Panc1 (cell line): ENCODE results near the gene CINP. TPM values are rescaled to one million over a fixed set of nuclear protein-coding genes. Genes with fewer than 3 reads are reported as not detected.
"Not testable (repeated sequence)": the region's sequence is repeated elsewhere in the genome, so short reads cannot be mapped to it uniquely, and the experiment has no call there.

Experiments used
- ATAC-seq: fragments of 200-7000 bp; cut with Tn5 transposase; 2 replicates; pipeline ENCODE4 v1.9.1; 2020; ENCODE audit warnings: mild to moderate bottlenecking, moderate library complexity
- BruUV-seq: library from RNA; stranded (reverse); fragments of 400-500 nt; replicated peaks from 2 replicates; lab custom pipeline; 2021; lab: Mats Ljungman, UMichigan
- CTCF ChIA-PET: fragments of 300-600 bp; sonication (Branson Sonifier 250); formaldehyde crosslinking; loops from one replicate; lab custom pipeline; 2022; ENCODE audit warnings: antibody characterized with exemption; lab: Charles Lee
- POLR2A ChIA-PET: fragments of 300-600 bp; sonication (Branson Sonifier 250); formaldehyde crosslinking; loops from one replicate; lab custom pipeline; 2022; ENCODE audit warnings: antibody characterized with exemption; lab: Charles Lee
- DNase-seq: peaks from one replicate; pipeline ENCODE4 v3.0.0-alpha.2; 2010; ENCODE audit warnings: low read depth, low spot score
- H3K27ac ChIP-seq: 2 replicates; pipeline ENCODE4 v1.5.1; 2011; ENCODE audit warnings: mild to moderate bottlenecking, low read length, inconsistent platforms
- H3K27me3 ChIP-seq: fragments of 200-500 bp; sonication (Bioruptor generic); 2 replicates; pipeline ENCODE4 v1.6.0; 2014; ENCODE audit warnings: low read length, inconsistent platforms; ENCODE audit not compliant: control insufficient read depth, insufficient read depth
- H3K36me3 ChIP-seq: fragments of 200-500 bp; sonication (Bioruptor generic); 2 replicates; pipeline ENCODE4 v1.5.1; 2014; ENCODE audit warnings: inconsistent platforms, mild to moderate bottlenecking, low read length, moderate library complexity; ENCODE audit not compliant: control insufficient read depth, insufficient read depth
- H3K4me1 ChIP-seq: 2 replicates; pipeline ENCODE4 v1.5.1; 2011; ENCODE audit warnings: inconsistent platforms, mild to moderate bottlenecking, low read length, moderate library complexity; ENCODE audit not compliant: control insufficient read depth, insufficient read depth
- H3K4me3 ChIP-seq, 2 experiments: 2 replicates each; pipeline ENCODE4 v1.5.1; 2011 to 2012; ENCODE audit warnings: low read depth in 2 of 2, low read length in 2 of 2, mild to moderate bottlenecking in 2 of 2, inconsistent platforms in 1 of 2, moderate library complexity in 1 of 2
- H3K9me3 ChIP-seq: fragments of 200-500 bp; sonication (Bioruptor generic); 2 replicates; pipeline ENCODE4 v1.5.1; 2014; ENCODE audit warnings: low read depth, mild to moderate bottlenecking, inconsistent platforms, low read length, moderate library complexity; ENCODE audit not compliant: control insufficient read depth, insufficient read depth
- CTCF ChIP-seq: fragments of 450-650 bp; IDR thresholded peaks from 2 replicates; pipeline ENCODE4 v1.5.1; 2017; ENCODE audit warnings: mild to moderate bottlenecking
- POLR2AphosphoS5 ChIP-seq: IDR thresholded peaks from 2 replicates; pipeline ENCODE4 v1.6.1; 2012; ENCODE audit warnings: mild to moderate bottlenecking, low read depth, low read length, moderate library complexity
- REST ChIP-seq, 2 experiments: IDR thresholded peaks; 2 replicates each; pipeline ENCODE4 v1.6.1; 2011 to 2012; ENCODE audit warnings: low read depth in 2 of 2, control low read depth in 1 of 2, low read length in 1 of 2, mild to moderate bottlenecking in 1 of 2, moderate library complexity in 1 of 2; ENCODE audit not compliant: insufficient read depth in 1 of 2
- SIN3A ChIP-seq: IDR thresholded peaks from 2 replicates; pipeline ENCODE4 v1.6.1; 2012; ENCODE audit warnings: low read depth, mild to moderate bottlenecking, low read length, moderate library complexity, borderline replicate concordance; ENCODE audit not compliant: insufficient read depth
- TCF7L2 ChIP-seq: IDR thresholded peaks from 2 replicates; pipeline ENCODE4 v1.6.1; 2011; ENCODE audit warnings: mild to moderate bottlenecking, low read depth, low read length, inconsistent platforms
- in situ Hi-C: cut with HindIII; loops from 2 replicates; pipeline ENCODE4 v1.10.0; 2016; ENCODE audit warnings: low sequenced_read_pairs, low pct_unique_long_range_greater_than_20kb
- intact Hi-C: fragments of 100-400 bp; cut with micrococcal nuclease; formaldehyde crosslinking; loops from one replicate; pipeline ENCODE4 v1.10.0; 2022; ENCODE audit not compliant: unreplicated experiment
- total RNA-seq: library from RNA; stranded (reverse); gene quantifications from one replicate; pipeline ENCODE4 v1.2.1, GENCODE V29; 2021; ENCODE audit not compliant: unreplicated experiment

The CINP gene
- total RNA-seq, 1 experiment from 2014 or later = 28.3 TPM

- intact Hi-C loops (no loop called here), in situ Hi-C loops (no loop called here)
- TF ChIP-seq CTCF (no peak), TCF7L2 (no peak), REST (IDR thresholded peaks at IDR 0.05; ENCODE audit: insufficient read depth in 1 of 2, low read depth in 2 of 2, low read length in 1 of 2) (no peak), POLR2AphosphoS5 (no peak), SIN3A (no peak)
- ATAC-seq (no peak), DNase-seq (no peak)
- CTCF ChIA-PET = no interaction called here
- no peaks in the 10 kb centered on the region for H3K27me3 ChIP-seq
- peaks cover 2% of the 10 kb centered on the region; the same call in 1 of the 2 replicates for H3K36me3 ChIP-seq
- H3K9me3 ChIP-seq = no peaks in the 10 kb centered on the region
- BruUV-seq = no TSS peak
- no peak overlapping the region for H3K27ac ChIP-seq
- no peak overlapping the region for H3K4me3 ChIP-seq
- POLR2A ChIA-PET = no interaction called here
- H3K4me1 ChIP-seq = no peaks in the 10 kb centered on the region
Observed at GRCh38 chr14:102330806-102331205, 31.9 kb downstream of the CINP start.

- H3K9me3 ChIP-seq, POLR2A ChIA-PET, in situ Hi-C loops, H3K4me3 ChIP-seq, DNase-seq, ATAC-seq, intact Hi-C loops, H3K27me3 ChIP-seq, CTCF ChIA-PET, H3K4me1 ChIP-seq, BruUV-seq, H3K36me3 ChIP-seq, H3K27ac ChIP-seq: not testable (repeated sequence)
Observed at GRCh38 chr14:102329381-102329780, 33.3 kb downstream of the CINP start.

GRCh38 chr14:102326583-102326982 is 36.1 kb downstream of the CINP start:
- in situ Hi-C loops = no loop called here
- Histone ChIP-seq H3K9me3 (no peaks in the 10 kb centered on the region), H3K36me3 (no peaks in the 10 kb centered on the region), H3K4me3 (no peak overlapping the region), H3K27ac (no peak overlapping the region), H3K27me3 (no peaks in the 10 kb centered on the region), H3K4me1 (no peaks in the 10 kb centered on the region)
- no TSS peak for BruUV-seq
- ChIA-PET POLR2A (no interaction called here), CTCF (no interaction called here)
- ATAC-seq (no peak), DNase-seq (no peak)
- intact Hi-C loops = no loop called here
- no peak for TF ChIP-seq TCF7L2
